CD4-positive, CD25-positive, alpha-beta regulatory T cell (primary cell): ENCODE data around the gene ZNF506. TPM values are rescaled to one million over a fixed set of nuclear protein-coding genes. Genes with fewer than 3 reads are reported as not detected.
"Not testable (repeated sequence)": the region's sequence is repeated elsewhere in the genome, so short reads cannot be mapped to it uniquely, and the experiment has no call there.

ENCODE experiments used
- ATAC-seq, 2 donors: fragments of 150-1000 bp; cut with Tn5 transposase; one replicate each; pipeline ENCODE4 v1.10.0; 2021; ENCODE audit warnings: low read depth in 2 of 2, moderate number of reproducible peaks in 2 of 2, moderate library complexity in 1 of 2
- DNase-seq, 3 donors: peaks; one replicate each; pipeline versions ENCODE4 v3.0.0 to v3.0.0-alpha.2; 2012 to 2022; ENCODE audit warnings: mixed read lengths in 1 of 3
- H3K27ac ChIP-seq: one replicate; pipeline ENCODE4 v1.7.0; 2013; ENCODE audit warnings: mild to moderate bottlenecking, low read length; ENCODE audit not compliant: insufficient read depth, poor library complexity, severe bottlenecking
- H3K27me3 ChIP-seq: one replicate; pipeline ENCODE4 v1.7.0; 2013; ENCODE audit warnings: low read length; ENCODE audit not compliant: control insufficient read depth, insufficient read depth
- H3K36me3 ChIP-seq: one replicate; pipeline ENCODE4 v1.7.0; 2013; ENCODE audit warnings: mild to moderate bottlenecking, low read length, moderate library complexity; ENCODE audit not compliant: control insufficient read depth, insufficient read depth
- H3K4me1 ChIP-seq: 2 replicates; pipeline ENCODE4 v1.7.0; 2013; ENCODE audit warnings: mild to moderate bottlenecking, low read length; ENCODE audit not compliant: insufficient read depth, control insufficient read depth, poor library complexity, severe bottlenecking
- H3K4me3 ChIP-seq: one replicate; pipeline ENCODE4 v1.7.0; 2013; ENCODE audit warnings: low read depth, mild to moderate bottlenecking, low read length, moderate library complexity
- H3K9me3 ChIP-seq, 2 experiments: 1 replicate in 1 of 2; 2 replicates in 1 of 2; pipeline ENCODE4 v1.7.0; 2013; ENCODE audit warnings: low read length in 2 of 2, mild to moderate bottlenecking in 1 of 2, moderate library complexity in 1 of 2; ENCODE audit not compliant: control insufficient read depth in 2 of 2
- H3K27ac Mint-ChIP-seq, 3 donors: one replicate each; pipeline ENCODE4 v1.8.0; 2020 to 2022; ENCODE audit warnings: mild to moderate bottlenecking in 3 of 3, mixed read lengths in 3 of 3, moderate library complexity in 2 of 3
- H3K27me3 Mint-ChIP-seq: one replicate; pipeline ENCODE4 v1.8.0; 2022; ENCODE audit warnings: mild to moderate bottlenecking, mixed read lengths
- H3K36me3 Mint-ChIP-seq: one replicate; pipeline ENCODE4 v1.8.0; 2020; ENCODE audit warnings: mixed read lengths
- H3K4me1 Mint-ChIP-seq, 4 donors: one replicate each; pipeline ENCODE4 v1.8.0; 2020 to 2022; ENCODE audit warnings: mixed read lengths in 4 of 4, mild to moderate bottlenecking in 1 of 4
- H3K4me3 Mint-ChIP-seq, 4 donors: one replicate each; pipeline ENCODE4 v1.8.0; 2020 to 2022; ENCODE audit warnings: mild to moderate bottlenecking in 4 of 4, mixed read lengths in 4 of 4, moderate library complexity in 3 of 4
- H3K9me3 Mint-ChIP-seq, 7 donors: one replicate each; pipeline ENCODE4 v1.8.0; 2020 to 2022; ENCODE audit warnings: mixed read lengths in 7 of 7, mild to moderate bottlenecking in 3 of 7, moderate library complexity in 2 of 7
- polyA plus RNA-seq, 4 donors: library from polyadenylated mRNA; unstranded; fragments of 300-500 nt; fragmentation: Illumina TruSeq; gene quantifications; one replicate each; pipeline ENCODE4 v1.2.3, GENCODE V29; 2021
- total RNA-seq: library from RNA; stranded (reverse); gene quantifications from one replicate; pipeline ENCODE4 v1.2.3, GENCODE V29; 2022

ZNF506 gene
- total and polyA plus RNA-seq, 5 donors from 2014 or later = 16.8 to 32.6 (median 23.8) TPM

DNA sequence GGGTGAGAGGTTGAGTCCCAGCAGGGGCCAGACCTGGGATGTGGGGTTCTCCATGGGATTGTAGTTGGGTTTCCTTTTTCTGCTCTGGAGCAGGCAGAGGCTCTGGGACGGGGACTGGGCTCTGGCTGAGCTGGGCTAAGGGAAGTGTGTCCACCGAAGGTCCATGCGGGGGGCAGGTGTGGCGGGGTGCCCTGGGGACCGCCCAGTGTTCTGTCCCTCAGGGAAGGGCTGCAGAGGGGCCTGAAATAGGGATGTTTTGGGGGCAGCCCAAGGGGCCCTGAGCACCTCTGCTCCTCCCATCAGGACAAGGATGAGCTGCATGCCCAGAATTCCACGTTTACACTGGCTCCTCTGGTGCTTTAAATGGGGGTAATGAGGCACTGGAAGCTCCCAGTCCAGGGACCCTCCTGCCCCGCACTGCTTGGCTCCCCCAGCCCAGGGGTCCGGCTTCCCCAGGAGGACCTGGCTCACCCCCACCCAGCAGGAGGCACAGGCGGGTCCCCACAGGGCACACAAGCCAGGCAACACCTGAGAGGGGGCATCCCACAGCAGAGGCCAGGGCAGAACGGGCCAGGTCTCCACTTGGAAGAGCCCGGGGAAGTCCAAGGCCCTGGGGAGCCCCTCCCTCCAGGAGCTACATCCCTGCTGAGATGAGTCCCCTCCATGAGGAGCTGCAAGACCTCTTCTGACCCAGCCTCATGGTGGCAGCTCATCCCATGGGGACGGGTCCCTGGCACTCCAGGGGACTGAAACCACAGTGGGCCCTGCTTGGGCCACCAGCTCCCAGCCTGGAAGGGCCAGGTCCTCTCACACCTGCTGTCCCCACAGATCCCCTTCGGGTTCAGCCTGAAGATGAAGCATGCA lies 74.0 kb downstream of the ZNF506 start:
- H3K27me3 Mint-ChIP-seq = no peaks in the 10 kb centered on the region
- ATAC-seq = no peak
- no peak for DNase-seq
- no peaks in the 10 kb centered on the region for H3K4me1 Mint-ChIP-seq
- Histone ChIP-seq H3K9me3 (no peaks in the 10 kb centered on the region), H3K4me1 (no peaks in the 10 kb centered on the region), H3K36me3 (no peaks in the 10 kb centered on the region), H3K4me3 (no peak overlapping the region), H3K27me3 (no peaks in the 10 kb centered on the region), H3K27ac (no peak overlapping the region)
- no peak overlapping the region for H3K4me3 Mint-ChIP-seq
- H3K27ac Mint-ChIP-seq = no peak overlapping the region
- peaks cover 0 to 2% (median 0%) of the 10 kb centered on the region in 7 donors for H3K9me3 Mint-ChIP-seq
- no peaks in the 10 kb centered on the region for H3K36me3 Mint-ChIP-seq

DNA sequence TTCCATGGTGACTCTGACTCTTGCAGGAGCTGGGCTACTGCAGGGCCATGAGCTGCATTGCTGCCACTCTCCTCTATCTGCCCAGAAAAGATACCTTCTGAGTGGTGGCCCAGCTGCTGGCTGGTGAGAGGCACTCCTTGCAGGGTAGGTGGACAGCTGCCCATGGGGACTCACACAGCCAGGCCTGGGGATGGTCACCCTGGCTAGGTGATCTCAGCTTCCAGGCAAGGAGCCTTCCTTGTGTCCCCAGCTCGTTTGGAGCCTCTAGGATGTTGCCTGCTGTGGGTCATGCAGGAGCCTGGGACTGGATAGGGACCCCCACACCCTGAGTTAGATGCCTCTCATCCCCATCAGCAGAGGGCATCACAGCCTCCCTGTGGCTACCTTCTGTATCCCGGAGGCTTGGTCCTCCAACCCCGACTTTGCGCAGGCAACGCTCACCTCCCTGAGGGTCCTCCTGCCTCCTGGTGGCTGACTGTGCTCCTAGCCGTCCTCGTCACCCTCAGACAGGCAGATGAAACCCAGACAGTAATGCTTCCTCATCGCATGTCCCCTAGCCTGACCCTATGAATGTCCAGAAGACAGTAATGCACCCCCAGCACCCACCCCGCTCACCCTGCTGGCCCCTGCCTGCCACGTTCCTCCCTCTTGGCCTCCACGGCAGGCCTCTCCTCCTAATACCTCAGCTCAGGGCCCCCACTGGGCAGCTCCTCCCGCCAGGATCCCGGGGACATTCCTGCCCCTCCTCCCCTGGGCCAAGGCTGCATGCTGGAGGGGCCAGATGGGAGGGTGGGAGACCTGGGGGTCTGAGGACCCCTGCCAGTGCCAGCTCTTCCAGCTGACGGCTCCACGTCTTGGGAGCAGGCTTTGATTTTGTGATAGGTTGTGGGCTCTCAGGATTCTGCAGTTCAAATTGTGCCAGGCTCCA lies 75.0 kb downstream of the ZNF506 start:
- H3K27me3 Mint-ChIP-seq = no peaks in the 10 kb centered on the region
- H3K4me3 Mint-ChIP-seq = no peak overlapping the region
- H3K27ac Mint-ChIP-seq = no peak overlapping the region
- H3K4me1 Mint-ChIP-seq = no peaks in the 10 kb centered on the region
- H3K9me3 Mint-ChIP-seq = peaks cover 0 to 2% (median 0%) of the 10 kb centered on the region in 7 donors
- Histone ChIP-seq H3K27ac (no peak overlapping the region), H3K9me3 (no peaks in the 10 kb centered on the region), H3K4me3 (no peak overlapping the region), H3K27me3 (no peaks in the 10 kb centered on the region), H3K4me1 (no peaks in the 10 kb centered on the region), H3K36me3 (no peaks in the 10 kb centered on the region)
- ATAC-seq = no peak
- DNase-seq = no peak
- no peaks in the 10 kb centered on the region for H3K36me3 Mint-ChIP-seq

DNA sequence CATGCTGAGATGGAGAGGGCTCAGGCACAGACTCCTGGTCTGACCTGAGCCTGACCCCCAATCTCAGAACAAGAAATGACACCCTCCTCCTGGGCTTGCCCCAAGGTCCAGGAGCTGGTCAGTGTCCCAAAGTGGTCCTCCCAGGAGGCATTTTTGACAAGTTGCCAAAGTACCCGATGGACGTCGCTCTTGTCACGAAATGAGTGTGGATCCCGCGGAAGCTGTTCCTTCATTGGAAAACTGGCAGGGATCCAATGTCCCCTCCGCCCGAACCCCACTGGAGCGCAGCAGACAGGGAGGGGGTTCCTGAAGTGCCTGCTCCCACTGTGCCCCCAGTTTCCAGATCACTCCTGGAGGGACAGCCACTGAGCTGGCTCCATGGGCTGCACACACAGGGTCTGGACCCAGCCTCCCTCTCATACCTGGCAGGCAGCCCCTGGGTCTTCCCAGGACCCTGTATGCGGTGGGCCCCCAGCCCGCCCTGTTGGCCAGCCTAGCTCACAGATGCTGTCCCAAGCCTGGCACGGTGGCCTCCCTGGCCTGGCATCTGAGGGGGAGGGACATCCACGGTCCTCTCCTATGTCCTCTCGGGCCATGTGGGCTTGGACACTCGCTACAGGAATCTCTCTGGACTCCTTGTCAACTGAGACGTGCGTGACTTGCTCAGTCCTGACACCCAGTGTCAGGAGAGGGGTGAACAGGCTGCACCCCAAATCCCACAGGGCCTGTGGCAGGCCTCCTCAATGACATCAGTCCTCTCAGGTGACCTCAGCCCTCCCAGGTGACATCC lies 75.9 kb downstream of the ZNF506 start:
- H3K27me3 Mint-ChIP-seq = no peaks in the 10 kb centered on the region
- no peaks in the 10 kb centered on the region for H3K9me3 ChIP-seq
- H3K27ac Mint-ChIP-seq = no peak overlapping the region
- ATAC-seq (peak in 1 of 2 donors; percentile 29), DNase-seq (no peak)
- H3K4me3 Mint-ChIP-seq = no peak overlapping the region
- no peaks in the 10 kb centered on the region for H3K4me1 ChIP-seq
- H3K27ac ChIP-seq = no peak overlapping the region
- H3K9me3 Mint-ChIP-seq = peaks cover 0 to 2% (median 0%) of the 10 kb centered on the region in 7 donors
- no peaks in the 10 kb centered on the region for H3K4me1 Mint-ChIP-seq
- no peaks in the 10 kb centered on the region for H3K36me3 Mint-ChIP-seq
- H3K27me3 ChIP-seq = no peaks in the 10 kb centered on the region
- no peak overlapping the region for H3K4me3 ChIP-seq
- H3K36me3 ChIP-seq = no peaks in the 10 kb centered on the region

DNA sequence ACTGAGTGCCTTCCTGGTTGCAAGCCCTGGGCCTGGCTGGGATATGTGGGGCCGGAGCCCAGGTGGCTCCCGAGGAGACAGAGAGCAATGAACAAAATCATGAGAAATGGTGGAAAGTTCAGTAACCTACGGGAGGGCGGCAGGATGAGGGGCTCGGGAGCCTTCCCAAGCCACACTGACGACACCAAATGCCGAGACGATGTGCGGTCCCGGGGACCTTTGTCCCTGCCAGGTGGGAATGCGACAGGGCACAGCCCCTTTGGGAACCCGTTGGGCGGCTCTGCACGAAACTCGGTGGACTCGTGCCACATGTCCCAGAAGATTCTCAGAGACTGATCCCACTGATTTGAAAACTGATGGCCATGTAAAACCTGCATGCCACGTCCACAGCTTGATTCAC lies 76.9 kb downstream of the ZNF506 start:
- Mint-ChIP-seq H3K36me3 (no peaks in the 10 kb centered on the region), H3K9me3 (peaks cover 0 to 2% (median 0%) of the 10 kb centered on the region in 7 donors), H3K4me1 (no peaks in the 10 kb centered on the region), H3K27me3 (no peaks in the 10 kb centered on the region), H3K4me3 (no peak overlapping the region), H3K27ac (no peak overlapping the region)
- DNase-seq = no peak
- no peak for ATAC-seq
- Histone ChIP-seq H3K4me1 (no peaks in the 10 kb centered on the region), H3K36me3 (no peaks in the 10 kb centered on the region), H3K9me3 (no peaks in the 10 kb centered on the region), H3K4me3 (no peak overlapping the region), H3K27me3 (no peaks in the 10 kb centered on the region), H3K27ac (no peak overlapping the region)

DNA sequence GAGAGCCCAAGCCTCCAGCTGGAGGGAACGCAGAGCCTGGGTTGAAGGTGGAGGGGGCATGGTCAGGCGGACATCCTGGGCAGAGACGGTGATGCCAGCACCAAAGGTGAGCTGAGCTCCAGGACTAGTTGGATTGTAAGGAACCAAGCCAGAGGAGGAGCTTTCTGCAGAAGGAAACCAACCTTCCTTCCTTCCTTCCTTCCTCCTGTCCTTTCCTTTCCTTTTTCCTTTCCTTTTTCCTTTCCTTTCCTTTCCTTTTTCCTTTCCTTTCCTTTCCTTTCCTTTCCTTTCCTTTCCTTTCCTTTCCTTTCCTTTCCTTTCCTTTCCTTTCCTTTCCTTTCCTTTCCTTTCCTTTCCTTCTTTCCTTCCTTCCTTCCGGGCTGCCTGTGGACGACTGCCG lies 77.6 kb downstream of the ZNF506 start:
- H3K4me1 Mint-ChIP-seq, H3K27me3 Mint-ChIP-seq, H3K9me3 Mint-ChIP-seq, H3K27ac ChIP-seq, H3K27me3 ChIP-seq, H3K4me3 Mint-ChIP-seq, H3K4me3 ChIP-seq, H3K36me3 ChIP-seq, H3K36me3 Mint-ChIP-seq, DNase-seq, H3K4me1 ChIP-seq, ATAC-seq, H3K9me3 ChIP-seq: not testable (repeated sequence)
- peak overlapping the region in 2 of 3 donors; percentile 20 to 80 for H3K27ac Mint-ChIP-seq

DNA sequence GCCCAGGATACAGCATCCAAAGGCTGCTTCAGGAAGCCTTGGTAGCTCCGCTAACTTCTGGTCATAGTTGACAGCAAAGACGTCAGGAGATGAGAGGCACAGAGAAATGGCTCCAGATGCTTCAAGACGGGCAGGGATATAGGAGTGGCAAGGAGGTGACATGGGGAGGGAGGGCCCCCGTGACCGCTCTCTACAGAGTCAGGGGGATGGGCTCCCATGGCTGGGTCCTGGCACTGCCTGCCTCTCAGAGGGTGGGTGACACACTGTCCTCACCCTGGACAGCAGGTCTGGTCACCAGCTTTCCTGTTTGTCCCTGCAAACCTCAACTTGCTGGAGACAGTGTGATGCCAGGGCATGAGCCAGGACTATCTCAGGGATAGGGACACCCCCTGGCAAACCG lies 78.4 kb downstream of the ZNF506 start:
- H3K27ac ChIP-seq = no peak overlapping the region
- ATAC-seq (no peak), DNase-seq (no peak)
- Mint-ChIP-seq H3K4me1 (no peaks in the 10 kb centered on the region), H3K27ac (no peak overlapping the region), H3K36me3 (no peaks in the 10 kb centered on the region), H3K9me3 (no peaks in the 10 kb centered on the region), H3K4me3 (peak overlapping the region in 1 of 4 donors; percentile 10), H3K27me3 (no peaks in the 10 kb centered on the region)
- H3K36me3 ChIP-seq = no peaks in the 10 kb centered on the region
- H3K9me3 ChIP-seq = no peaks in the 10 kb centered on the region
- no peaks in the 10 kb centered on the region for H3K4me1 ChIP-seq
- no peaks in the 10 kb centered on the region for H3K27me3 ChIP-seq
- no peak overlapping the region for H3K4me3 ChIP-seq

DNA sequence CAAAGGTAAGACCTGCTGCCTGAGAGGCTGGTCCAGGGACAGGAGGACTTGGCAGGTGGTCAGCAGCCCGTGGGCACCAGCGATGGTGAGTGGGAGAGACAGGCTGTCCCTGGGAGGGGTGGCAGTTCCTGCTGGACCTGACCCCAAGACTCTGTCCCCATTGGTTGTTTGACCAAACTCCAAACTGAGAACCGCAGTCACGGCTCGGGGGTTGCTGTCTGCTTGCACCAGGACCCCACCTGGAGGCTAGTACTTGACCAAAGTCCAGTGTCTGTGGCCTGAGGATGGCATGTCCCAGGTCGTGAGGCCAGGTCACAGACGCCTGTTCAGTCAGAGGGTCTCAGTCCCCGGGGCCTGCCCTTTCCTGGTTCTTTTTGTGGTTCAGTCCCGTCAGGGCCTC lies 78.8 kb downstream of the ZNF506 start:
- Histone ChIP-seq H3K9me3 (no peaks in the 10 kb centered on the region), H3K4me3 (no peak overlapping the region), H3K4me1 (no peaks in the 10 kb centered on the region), H3K27me3 (no peaks in the 10 kb centered on the region), H3K27ac (no peak overlapping the region), H3K36me3 (no peaks in the 10 kb centered on the region)
- DNase-seq (no peak), ATAC-seq (no peak)
- peak overlapping the region in 1 of 4 donors; percentile 10 for H3K4me3 Mint-ChIP-seq
- H3K27ac Mint-ChIP-seq = no peak overlapping the region
- H3K36me3 Mint-ChIP-seq = no peaks in the 10 kb centered on the region
- H3K4me1 Mint-ChIP-seq = no peaks in the 10 kb centered on the region
- no peaks in the 10 kb centered on the region for H3K9me3 Mint-ChIP-seq
- H3K27me3 Mint-ChIP-seq = no peaks in the 10 kb centered on the region
